GM10266 (cell line): ENCODE data around the gene KSR1.

Experiments
- DNase-seq: peaks from one replicate; pipeline ENCODE4 v3.0.0; 2012; ENCODE audit errors: extremely low spot score
- TF ChIP-seq, protein P1 (sequence below): IDR thresholded peaks from 2 replicates; pipeline ENCODE4 v1.5.1; 2012; ENCODE audit warnings: mild to moderate bottlenecking, low read depth; ENCODE audit not compliant: control insufficient read depth, insufficient read depth; ENCODE audit errors: missing control alignments

The KSR1 gene

DNA sequence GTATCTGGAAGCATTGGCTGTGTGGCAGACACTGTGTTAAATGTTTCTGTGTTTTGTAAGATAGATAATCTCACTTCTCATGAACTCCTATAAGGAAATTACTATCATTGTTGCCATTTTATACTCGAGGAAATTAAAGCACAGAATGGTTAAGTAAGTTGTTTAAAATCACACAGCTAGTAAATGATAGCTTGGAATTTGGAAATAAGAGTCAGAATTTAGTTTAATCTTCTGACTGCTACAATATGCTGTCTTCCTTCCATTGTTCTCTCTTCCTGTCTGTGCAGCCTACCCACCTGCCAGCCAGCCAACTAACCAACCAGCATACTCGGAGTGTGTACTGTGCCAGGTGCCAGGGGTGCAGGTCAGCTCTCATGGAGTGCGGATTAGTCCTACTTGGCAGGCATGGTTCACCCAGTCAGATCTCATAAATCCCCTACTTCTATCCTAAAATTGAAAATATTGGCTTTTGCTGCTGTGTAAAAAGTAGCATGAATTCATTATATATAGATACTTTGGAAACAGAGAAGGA is 94.8 kb downstream of the KSR1 start:
- DNase-seq: no peak
- TF ChIP-seq, protein P1, sequence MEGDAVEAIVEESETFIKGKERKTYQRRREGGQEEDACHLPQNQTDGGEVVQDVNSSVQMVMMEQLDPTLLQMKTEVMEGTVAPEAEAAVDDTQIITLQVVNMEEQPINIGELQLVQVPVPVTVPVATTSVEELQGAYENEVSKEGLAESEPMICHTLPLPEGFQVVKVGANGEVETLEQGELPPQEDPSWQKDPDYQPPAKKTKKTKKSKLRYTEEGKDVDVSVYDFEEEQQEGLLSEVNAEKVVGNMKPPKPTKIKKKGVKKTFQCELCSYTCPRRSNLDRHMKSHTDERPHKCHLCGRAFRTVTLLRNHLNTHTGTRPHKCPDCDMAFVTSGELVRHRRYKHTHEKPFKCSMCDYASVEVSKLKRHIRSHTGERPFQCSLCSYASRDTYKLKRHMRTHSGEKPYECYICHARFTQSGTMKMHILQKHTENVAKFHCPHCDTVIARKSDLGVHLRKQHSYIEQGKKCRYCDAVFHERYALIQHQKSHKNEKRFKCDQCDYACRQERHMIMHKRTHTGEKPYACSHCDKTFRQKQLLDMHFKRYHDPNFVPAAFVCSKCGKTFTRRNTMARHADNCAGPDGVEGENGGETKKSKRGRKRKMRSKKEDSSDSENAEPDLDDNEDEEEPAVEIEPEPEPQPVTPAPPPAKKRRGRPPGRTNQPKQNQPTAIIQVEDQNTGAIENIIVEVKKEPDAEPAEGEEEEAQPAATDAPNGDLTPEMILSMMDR: no peak

DNA sequence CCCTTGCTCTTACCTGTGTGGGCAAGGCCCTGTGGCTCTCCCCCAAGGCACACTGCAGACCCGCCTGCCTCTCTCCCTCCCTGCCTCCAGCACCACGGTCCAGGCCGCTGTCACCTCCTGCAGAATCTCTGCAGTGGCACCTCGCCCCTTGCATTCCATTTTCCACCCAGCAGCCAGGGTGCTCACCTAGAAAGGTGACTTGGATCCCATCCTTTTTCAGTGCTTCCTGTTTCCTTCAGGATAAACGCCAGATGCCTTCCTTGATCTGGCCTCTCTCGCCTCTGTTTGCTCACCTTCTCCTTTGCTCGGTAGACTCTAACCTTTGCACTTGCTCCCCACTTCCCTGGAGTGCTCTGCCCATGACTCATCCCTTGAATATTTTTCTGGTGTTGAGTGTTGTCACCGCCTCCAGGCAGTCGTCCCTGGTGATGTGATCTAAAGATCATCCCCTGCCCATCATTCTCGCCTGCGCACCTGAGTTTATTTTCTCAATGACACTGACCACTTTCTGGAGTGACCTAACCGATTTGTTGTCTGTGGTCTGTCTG is 95.5 kb downstream of the KSR1 start:
- DNase-seq: no peak
- TF ChIP-seq, protein P1: no peak

DNA sequence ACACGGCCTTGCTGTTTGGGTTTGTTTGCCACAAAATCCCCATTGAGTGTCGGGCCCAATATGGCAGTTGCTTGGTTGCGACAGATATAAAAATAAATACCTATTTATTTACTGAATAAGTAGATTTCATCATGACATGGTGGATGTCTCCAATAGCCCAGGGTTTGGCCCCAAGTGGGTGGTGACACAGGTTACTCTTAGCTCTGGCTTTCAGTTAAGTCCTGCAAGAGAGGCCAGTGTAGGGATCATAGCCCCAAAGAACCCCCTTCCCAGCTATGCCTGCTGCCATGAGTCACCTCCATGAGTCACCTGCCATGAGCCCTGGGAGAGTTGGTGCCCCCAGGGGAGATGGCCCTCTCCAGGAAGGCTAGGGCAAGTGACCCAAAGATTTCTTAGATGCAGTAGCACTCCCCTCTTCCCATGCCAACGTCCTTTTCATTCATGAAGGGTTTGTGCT is 96.1 kb downstream of the KSR1 start:
- no peak for DNase-seq

DNA sequence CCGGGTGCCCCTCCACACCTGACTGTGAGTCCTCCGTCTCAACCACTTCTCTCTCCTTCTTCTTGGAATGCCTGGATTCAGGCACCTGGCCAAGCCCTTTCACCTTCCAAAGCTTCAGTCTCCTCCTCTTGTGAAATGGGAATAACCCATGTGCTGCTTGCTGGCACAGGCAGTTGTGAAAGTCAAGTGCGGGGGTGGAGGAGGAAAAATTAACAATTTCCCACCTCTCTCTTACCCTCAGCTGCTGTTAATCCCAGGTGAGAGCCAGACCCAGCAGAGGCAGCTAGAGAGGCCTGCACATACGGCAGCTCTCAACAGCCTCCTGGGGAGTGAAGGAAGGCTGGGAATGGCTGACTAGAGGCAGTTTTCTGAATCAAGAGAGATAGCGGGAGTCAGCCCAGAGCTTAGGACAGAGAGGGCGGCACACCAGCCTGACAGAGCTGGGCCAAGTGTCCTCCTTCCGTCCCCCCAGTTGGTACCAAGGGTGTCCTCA is 96.8 kb downstream of the KSR1 start:
- TF ChIP-seq, protein P1: no peak

More for the DNA sequence above, 96.1 kb downstream of the KSR1 start:
- TF ChIP-seq, protein P1: no peak

DNA sequence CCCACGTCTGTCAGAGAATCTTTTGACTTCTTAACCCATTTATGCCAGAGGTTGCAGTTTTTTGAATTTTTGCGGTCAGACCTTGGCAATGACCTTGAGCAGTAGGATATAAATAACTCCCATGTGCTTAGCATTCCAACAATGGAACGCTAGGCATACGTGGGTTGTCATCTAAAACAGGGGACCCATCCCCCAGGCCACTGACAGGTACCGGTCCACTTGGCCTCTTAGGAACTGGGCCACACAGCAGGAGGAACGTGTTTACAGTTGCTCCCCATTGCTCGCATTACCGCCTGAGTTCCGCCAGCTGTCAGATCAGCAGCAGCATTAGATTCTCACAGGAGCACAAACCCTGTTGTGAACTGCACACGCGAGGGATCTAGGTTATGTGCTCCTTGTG is 97.9 kb downstream of the KSR1 start:
- TF ChIP-seq, protein P1: no peak
- no peak for DNase-seq

More for the DNA sequence above, 96.8 kb downstream of the KSR1 start:
- DNase-seq: no peak

DNA sequence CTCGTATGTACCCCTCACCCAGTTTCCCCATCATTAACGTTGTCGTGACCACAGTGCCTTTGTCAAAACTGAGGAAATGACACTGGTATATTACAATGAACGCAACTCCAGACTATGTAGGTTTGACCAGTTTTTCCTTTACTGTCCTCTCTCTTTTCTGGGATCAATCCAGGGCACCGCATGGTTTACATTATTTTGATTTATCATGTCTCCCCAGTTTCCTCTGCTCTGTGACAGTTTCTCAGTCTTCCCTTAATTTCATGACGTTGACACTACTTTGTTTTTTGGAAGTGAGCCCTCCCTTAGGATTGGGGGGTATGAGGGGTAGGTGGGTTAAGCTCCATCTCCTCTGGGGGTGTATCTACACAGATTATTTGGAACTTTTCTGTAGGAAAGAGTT is 98.7 kb downstream of the KSR1 start:
- TF ChIP-seq, protein P1: no peak

DNA sequence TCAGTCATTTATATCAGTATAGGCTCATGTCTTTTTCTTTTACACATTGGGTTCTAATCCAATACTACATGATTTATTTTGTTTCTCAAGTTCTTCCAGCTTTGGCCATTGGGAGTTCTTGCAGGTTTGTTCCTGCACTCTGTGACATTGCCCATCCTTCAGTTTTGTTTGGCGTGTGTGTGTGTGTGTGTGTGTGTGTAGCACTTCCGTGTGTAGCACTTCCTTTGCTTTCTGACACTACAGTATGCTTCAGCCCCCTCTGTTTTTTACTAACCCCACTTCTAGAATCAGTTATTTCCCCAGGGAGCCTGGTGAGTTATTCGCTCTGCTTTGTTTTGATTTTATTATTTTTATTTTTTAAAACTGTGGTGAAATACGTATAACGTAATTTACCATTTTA is 99.1 kb downstream of the KSR1 start:
- TF ChIP-seq, protein P1: no peak
- DNase-seq: no peak

More for the DNA sequence above, 98.7 kb downstream of the KSR1 start:
- no peak for DNase-seq
